Mesendoderm (in vitro differentiated cells): ENCODE results near the gene FBXO45.
"Not testable (repeated sequence)": the region's sequence is repeated elsewhere in the genome, so short reads cannot be mapped to it uniquely, and the experiment has no call there.

Experiments used
- DNase-seq: peaks from one replicate; pipeline ENCODE4 v3.0.0; 2013
- H2AK5ac ChIP-seq: 2 replicates; pipeline ENCODE4 v1.6.1; 2013; ENCODE audit warnings: low read length, inconsistent platforms
- H2BK120ac ChIP-seq: 2 replicates; pipeline ENCODE4 v1.6.1; 2013; ENCODE audit warnings: low read depth, mild to moderate bottlenecking, low read length, moderate library complexity, mixed read lengths
- H2BK15ac ChIP-seq: replicated peaks from 2 replicates; pipeline ENCODE4 v1.6.1; 2013; ENCODE audit warnings: low read depth, mild to moderate bottlenecking, moderate library complexity
- H2BK5ac ChIP-seq: 2 replicates; pipeline ENCODE4 v1.6.1; 2013; ENCODE audit warnings: low read length, inconsistent platforms
- H3K18ac ChIP-seq: 2 replicates; pipeline ENCODE4 v1.6.1; 2013; ENCODE audit warnings: mild to moderate bottlenecking, low read length, mixed read lengths
- H3K23ac ChIP-seq: one replicate; pipeline ENCODE4 v1.6.1; 2013; ENCODE audit warnings: low read length
- H3K27ac ChIP-seq: 2 replicates; pipeline ENCODE4 v1.5.1; 2013; ENCODE audit warnings: low read depth, mild to moderate bottlenecking, inconsistent platforms, low read length, moderate library complexity
- H3K27me3 ChIP-seq: 2 replicates; pipeline ENCODE4 v1.6.1; 2013; ENCODE audit warnings: low read length, control low read depth, mild to moderate bottlenecking, inconsistent platforms; ENCODE audit not compliant: insufficient read depth, poor library complexity
- H3K36me3 ChIP-seq: 2 replicates; pipeline ENCODE4 v1.6.1; 2013; ENCODE audit warnings: low read length, inconsistent platforms; ENCODE audit not compliant: control insufficient read depth, insufficient read depth
- H3K4ac ChIP-seq: one replicate; pipeline ENCODE4 v1.6.1; 2013; ENCODE audit warnings: low read depth, mild to moderate bottlenecking, low read length, moderate library complexity
- H3K4me1 ChIP-seq: 2 replicates; pipeline ENCODE4 v1.6.1; 2013; ENCODE audit warnings: low read depth, low read length, inconsistent platforms; ENCODE audit not compliant: control insufficient read depth
- H3K4me2 ChIP-seq: 2 replicates; pipeline ENCODE4 v1.6.1; 2013; ENCODE audit warnings: low read length
- H3K4me3 ChIP-seq: 2 replicates; pipeline ENCODE4 v1.5.1; 2013; ENCODE audit warnings: mild to moderate bottlenecking, low read length
- H3K56ac ChIP-seq: one replicate; pipeline ENCODE4 v1.6.1; 2013; ENCODE audit warnings: low read length
- H3K79me1 ChIP-seq: 2 replicates; pipeline ENCODE4 v1.6.1; 2013; ENCODE audit warnings: low read length, inconsistent platforms
- H3K79me2 ChIP-seq: 2 replicates; pipeline ENCODE4 v1.6.1; 2013; ENCODE audit warnings: mild to moderate bottlenecking, low read length; ENCODE audit not compliant: control insufficient read depth, insufficient read depth
- H3K9ac ChIP-seq: 2 replicates; pipeline ENCODE4 v1.6.1; 2013; ENCODE audit warnings: low read length, inconsistent platforms
- H4K5ac ChIP-seq: one replicate; pipeline ENCODE4 v1.6.1; 2013; ENCODE audit warnings: low read length
- H4K8ac ChIP-seq: one replicate; pipeline ENCODE4 v1.6.1; 2013; ENCODE audit warnings: low read depth, mild to moderate bottlenecking, control low read depth, low read length, moderate library complexity
- WGBS: extraction: QIAGEN DNeasy Blood & Tissue Kit; methylation state at CpG from one replicate; pipeline ENCODE4 v1.1.7; 2013; ENCODE audit warnings: low lambda C conversion rate, missing lambda C conversion rate; ENCODE audit not compliant: insufficient coverage; ENCODE audit errors: extremely low coverage; 5-methylcytosine and 5-hydroxymethylcytosine counted together

Gene FBXO45

GRCh38 chr3:196549312-196549711 is 19.1 kb upstream of the FBXO45 start:
- not testable (repeated sequence) for H3K27me3 ChIP-seq, H3K4me1 ChIP-seq, H3K27ac ChIP-seq, H3K23ac ChIP-seq, H2BK120ac ChIP-seq, H3K9ac ChIP-seq, H4K8ac ChIP-seq, H3K4me3 ChIP-seq, H4K5ac ChIP-seq, H3K36me3 ChIP-seq, H3K56ac ChIP-seq, H3K4me2 ChIP-seq, H3K79me2 ChIP-seq, H2BK5ac ChIP-seq, H2AK5ac ChIP-seq, DNase-seq, H3K18ac ChIP-seq, H3K79me1 ChIP-seq, H3K4ac ChIP-seq, H2BK15ac ChIP-seq
- no CpG with 5 or more reads among the region's 1 CpG for WGBS

DNA sequence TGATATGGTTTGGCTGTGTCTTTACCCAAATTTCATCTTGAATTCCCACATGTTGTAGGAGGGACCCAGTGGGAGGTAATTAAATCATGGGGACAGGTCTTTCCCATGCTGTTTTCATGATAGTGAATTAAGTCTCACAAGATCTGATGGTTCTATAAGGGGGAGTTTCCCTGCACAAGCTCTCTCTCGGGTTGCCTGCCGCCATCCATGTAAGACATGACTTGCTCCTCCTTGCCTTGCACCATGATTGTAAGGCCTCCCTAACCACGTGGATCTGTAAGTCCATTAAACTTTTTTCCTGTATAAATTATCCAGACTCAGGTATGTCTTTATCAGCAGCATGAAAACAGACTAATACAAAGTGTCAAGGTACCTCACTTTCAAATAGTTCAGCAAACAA is 18.3 kb upstream of the FBXO45 start:
- H4K5ac ChIP-seq, H2AK5ac ChIP-seq, H3K4me2 ChIP-seq, H3K79me1 ChIP-seq, H3K36me3 ChIP-seq, H2BK15ac ChIP-seq, H3K4ac ChIP-seq, H3K27me3 ChIP-seq, H3K18ac ChIP-seq, H3K9ac ChIP-seq, H4K8ac ChIP-seq, DNase-seq, H3K23ac ChIP-seq, H3K4me3 ChIP-seq, H2BK5ac ChIP-seq, H3K4me1 ChIP-seq, H3K56ac ChIP-seq, H2BK120ac ChIP-seq, H3K79me2 ChIP-seq, H3K27ac ChIP-seq: not testable (repeated sequence)
- WGBS = no CpG with 5 or more reads among the region's 3 CpGs

DNA sequence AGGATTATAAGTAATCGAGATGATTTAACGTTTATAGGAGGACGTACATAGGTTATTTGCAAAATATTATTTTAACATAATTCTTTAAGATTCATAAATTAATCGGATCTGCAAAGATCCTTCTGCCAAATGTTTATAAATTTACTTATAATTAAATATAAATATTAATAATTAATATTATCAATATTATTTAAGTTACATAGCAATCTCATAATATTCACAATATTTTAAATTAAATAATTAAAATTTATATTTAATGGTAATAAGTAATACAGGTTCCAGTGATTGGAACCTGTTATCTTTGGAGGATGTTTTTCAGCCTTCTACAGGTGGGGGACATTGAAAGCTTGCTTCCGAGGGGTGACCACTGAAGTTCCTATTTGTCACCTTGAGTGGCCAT is 16.2 kb upstream of the FBXO45 start:
- H3K79me1 ChIP-seq = no peaks in the 10 kb centered on the region
- WGBS = 100% methylated on average over 4 of the region's 5 CpGs
- H3K4me2 ChIP-seq = no peak overlapping the region

DNA sequence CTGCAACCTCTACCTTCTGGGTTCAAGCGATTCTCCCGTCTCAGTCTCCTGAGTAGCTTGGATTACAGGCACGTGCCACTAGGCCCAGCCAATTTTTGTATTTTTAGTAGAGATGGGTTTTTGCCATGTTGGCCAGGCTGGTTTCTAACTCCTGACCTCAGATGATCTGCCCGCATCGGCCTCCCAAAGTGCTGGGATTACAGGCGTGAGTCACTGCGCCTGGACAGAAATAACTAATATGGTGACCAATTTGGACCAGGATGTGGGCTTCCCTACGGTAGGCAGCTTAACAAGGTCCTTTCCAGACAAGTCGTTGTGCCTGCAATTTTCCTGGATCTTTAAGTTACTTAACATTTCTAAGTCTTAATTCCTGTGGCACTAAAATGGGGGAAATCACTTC is 14.9 kb upstream of the FBXO45 start:
- no peak overlapping the region for H2BK15ac ChIP-seq
- WGBS = no CpG with 5 or more reads among the region's 9 CpGs
- no peak overlapping the region for H2BK120ac ChIP-seq
- H2BK5ac ChIP-seq = no peak overlapping the region
- no peak for DNase-seq
- H4K5ac ChIP-seq = no peak overlapping the region
- no peak overlapping the region for H3K27ac ChIP-seq
- no peak overlapping the region for H3K4me2 ChIP-seq
- H4K8ac ChIP-seq = no peak overlapping the region
- no peak overlapping the region for H2AK5ac ChIP-seq
- H3K4me3 ChIP-seq = no peak overlapping the region
- H3K79me1 ChIP-seq = no peaks in the 10 kb centered on the region
- no peak overlapping the region for H3K23ac ChIP-seq
- H3K27me3 ChIP-seq = no peaks in the 10 kb centered on the region
- H3K4me1 ChIP-seq = no peaks in the 10 kb centered on the region
- no peak overlapping the region for H3K9ac ChIP-seq
- H3K36me3 ChIP-seq = no peaks in the 10 kb centered on the region
- H3K18ac ChIP-seq = no peak overlapping the region
- no peaks in the 10 kb centered on the region for H3K79me2 ChIP-seq
- no peak overlapping the region for H3K4ac ChIP-seq
- no peak overlapping the region for H3K56ac ChIP-seq

More for the DNA sequence above, 16.2 kb upstream of the FBXO45 start:
- H3K9ac ChIP-seq = no peak overlapping the region
- no peak overlapping the region for H3K27ac ChIP-seq
- no peak overlapping the region for H3K4me3 ChIP-seq
- H3K18ac ChIP-seq = no peak overlapping the region
- H2AK5ac ChIP-seq = no peak overlapping the region
- H3K56ac ChIP-seq = no peak overlapping the region
- H3K79me2 ChIP-seq = no peaks in the 10 kb centered on the region
- no peak overlapping the region for H2BK15ac ChIP-seq
- no peak overlapping the region for H2BK120ac ChIP-seq
- no peak overlapping the region for H2BK5ac ChIP-seq
- H4K8ac ChIP-seq = no peak overlapping the region
- H3K36me3 ChIP-seq = no peaks in the 10 kb centered on the region
- H3K27me3 ChIP-seq = no peaks in the 10 kb centered on the region
- H4K5ac ChIP-seq = no peak overlapping the region
- H3K4ac ChIP-seq = no peak overlapping the region
- H3K23ac ChIP-seq = no peak overlapping the region
- DNase-seq = no peak
- no peaks in the 10 kb centered on the region for H3K4me1 ChIP-seq

- H3K79me1 ChIP-seq = no peaks in the 10 kb centered on the region
- H3K9ac ChIP-seq = no peak overlapping the region
- H4K5ac ChIP-seq = no peak overlapping the region
- no peaks in the 10 kb centered on the region for H3K4me1 ChIP-seq
- no peaks in the 10 kb centered on the region for H3K36me3 ChIP-seq
- H3K27me3 ChIP-seq = no peaks in the 10 kb centered on the region
- no peaks in the 10 kb centered on the region for H3K79me2 ChIP-seq
- no peak overlapping the region for H2BK120ac ChIP-seq
- no peak overlapping the region for H3K4ac ChIP-seq
- H2BK5ac ChIP-seq = no peak overlapping the region
- H2AK5ac ChIP-seq = no peak overlapping the region
- no peak overlapping the region for H3K27ac ChIP-seq
- DNase-seq = no peak
- H3K4me2 ChIP-seq = no peak overlapping the region
- no peak overlapping the region for H3K56ac ChIP-seq
- no CpG with 5 or more reads among the region's 3 CpGs for WGBS
- no peak overlapping the region for H3K23ac ChIP-seq
- no peak overlapping the region for H4K8ac ChIP-seq
- H3K18ac ChIP-seq = no peak overlapping the region
- no peak overlapping the region for H2BK15ac ChIP-seq
- no peak overlapping the region for H3K4me3 ChIP-seq
Measured at GRCh38 chr3:196554205-196554604, 14.3 kb upstream of the FBXO45 start.

GRCh38 chr3:196555295-196555694 is 13.2 kb upstream of the FBXO45 start:
- no peaks in the 10 kb centered on the region for H3K36me3 ChIP-seq
- DNase-seq = no peak
- no peak overlapping the region for H3K27ac ChIP-seq
- H2AK5ac ChIP-seq = no peak overlapping the region
- no peak overlapping the region for H4K5ac ChIP-seq
- H3K4me1 ChIP-seq = no peaks in the 10 kb centered on the region
- no peaks in the 10 kb centered on the region for H3K27me3 ChIP-seq
- H3K4ac ChIP-seq = no peak overlapping the region
- H4K8ac ChIP-seq = no peak overlapping the region
- no peak overlapping the region for H3K4me2 ChIP-seq
- no peak overlapping the region for H2BK15ac ChIP-seq
- no peak overlapping the region for H3K4me3 ChIP-seq
- H3K9ac ChIP-seq = no peak overlapping the region
- no peaks in the 10 kb centered on the region for H3K79me2 ChIP-seq
- H3K18ac ChIP-seq = no peak overlapping the region
- no peak overlapping the region for H2BK5ac ChIP-seq
- no CpG with 5 or more reads among the region's 3 CpGs for WGBS
- no peak overlapping the region for H2BK120ac ChIP-seq
- no peak overlapping the region for H3K23ac ChIP-seq
- no peaks in the 10 kb centered on the region for H3K79me1 ChIP-seq
- H3K56ac ChIP-seq = no peak overlapping the region
